HG03442 (cell line): ENCODE results near the gene LCN10.
"Not testable (repeated sequence)": the region's sequence is repeated elsewhere in the genome, so short reads cannot be mapped to it uniquely, and the experiment has no call there.

Source experiments
- ATAC-seq: cut with Tn5 transposase; IDR thresholded peaks from one replicate; pipeline ENCODE4 v1.9.1; 2021; ENCODE audit warnings: mild to moderate bottlenecking, moderate library complexity; ENCODE audit not compliant: unreplicated experiment

The LCN10 gene

GRCh38 chr9:136755302-136756133, 12.8 kb upstream of the LCN10 start:
- not testable (repeated sequence) for ATAC-seq

GRCh38 chr9:136754626-136755301, 12.0 kb upstream of the LCN10 start:
- no peak for ATAC-seq

GRCh38 chr9:136754059-136754572, 11.4 kb upstream of the LCN10 start:
- ATAC-seq: no peak

- ATAC-seq: no peak
These were observed 10.8 kb upstream of the LCN10 start for GRCh38 chr9:136753371-136754058.

- no peak for ATAC-seq
These were observed 9.1 kb upstream of the LCN10 start for GRCh38 chr9:136751814-136752213.

- ATAC-seq: no peak
These were observed 8.5 kb upstream of the LCN10 start for GRCh38 chr9:136751244-136751643.

GRCh38 chr9:136750526-136750925, 7.8 kb upstream of the LCN10 start:
- ATAC-seq: no peak

- no peak for ATAC-seq
These were observed 6.2 kb upstream of the LCN10 start for GRCh38 chr9:136748666-136749611.

GRCh38 chr9:136748201-136748600, 5.5 kb upstream of the LCN10 start, which contains the start of gene LCN6:
LCN6 (minus strand) TSS chr9:136748525; CDS start chr9:136748483, 42 bp downstream.
- ATAC-seq: no peak

GRCh38 chr9:136747161-136748060, 4.7 kb upstream of the LCN10 start:
- ATAC-seq: no peak

- ATAC-seq: no peak
These were observed 3.9 kb upstream of the LCN10 start for GRCh38 chr9:136746621-136747020.

GRCh38 chr9:136746155-136746490, 3.4 kb upstream of the LCN10 start:
- ATAC-seq: no peak

GRCh38 chr9:136745389-136746154, 2.8 kb upstream of the LCN10 start:
- no peak for ATAC-seq

- no peak for ATAC-seq
These were observed 2.0 kb upstream of the LCN10 start for GRCh38 chr9:136744773-136745172.

- ATAC-seq: no peak
These were observed 985 bp upstream of the LCN10 start for GRCh38 chr9:136743639-136744211.

- no peak for ATAC-seq
These were observed 713 bp downstream of the LCN10 start for GRCh38 chr9:136741883-136742571.

- ATAC-seq: no peak
These were observed 1.5 kb downstream of the LCN10 start for GRCh38 chr9:136740971-136741882.
